Measurements from ENCODE around the gene DTNB.

DTNB gene

GRCh38 chr2:25444608-25445270 is 228.6 kb downstream of the DTNB start:
- no peaks in the 10 kb centered on the region for H3K27me3 Mint-ChIP-seq
- DNase-seq (ENCODE audit: low spot score in 2 of 2) = no peak
- H3K9me3 Mint-ChIP-seq = no peaks in the 10 kb centered on the region
- no peak for ATAC-seq (replicated peaks; ENCODE audit: extremely low read depth, poor library complexity, severe bottlenecking)
- H3K36me3 Mint-ChIP-seq (ENCODE audit: insufficient read depth) = peaks cover 6% of the 10 kb centered on the region
- no peak overlapping the region for H3K27ac Mint-ChIP-seq (ENCODE audit: low read depth)
- no peaks in the 10 kb centered on the region for H3K4me1 Mint-ChIP-seq
- H3K4me3 Mint-ChIP-seq = no peak overlapping the region

- Mint-ChIP-seq H3K4me3 (no peak overlapping the region), H3K36me3 (ENCODE audit: insufficient read depth) (peaks cover 6% of the 10 kb centered on the region), H3K4me1 (no peaks in the 10 kb centered on the region), H3K27ac (ENCODE audit: low read depth) (no peak overlapping the region), H3K27me3 (no peaks in the 10 kb centered on the region), H3K9me3 (no peaks in the 10 kb centered on the region)
- DNase-seq (ENCODE audit: low spot score in 2 of 2) (no peak), ATAC-seq (replicated peaks; ENCODE audit: extremely low read depth, poor library complexity, severe bottlenecking) (no peak)
Observed at GRCh38 chr2:25443766-25444165, 229.6 kb downstream of the DTNB start.

GRCh38 chr2:25441353-25441752 is 232.0 kb downstream of the DTNB start:
- ATAC-seq (replicated peaks; ENCODE audit: extremely low read depth, poor library complexity, severe bottlenecking) = no peak
- H3K27ac Mint-ChIP-seq (ENCODE audit: low read depth) = no peak overlapping the region
- no peak overlapping the region for H3K4me3 Mint-ChIP-seq
- no peaks in the 10 kb centered on the region for H3K27me3 Mint-ChIP-seq
- no peaks in the 10 kb centered on the region for H3K4me1 Mint-ChIP-seq
- DNase-seq (ENCODE audit: low spot score in 2 of 2) = no peak
- H3K36me3 Mint-ChIP-seq (ENCODE audit: insufficient read depth) = peaks cover 2% of the 10 kb centered on the region
- H3K9me3 Mint-ChIP-seq = no peaks in the 10 kb centered on the region

- Mint-ChIP-seq H3K4me3 (no peak overlapping the region), H3K36me3 (ENCODE audit: insufficient read depth) (peaks cover 2% of the 10 kb centered on the region), H3K27me3 (no peaks in the 10 kb centered on the region), H3K9me3 (no peaks in the 10 kb centered on the region), H3K27ac (ENCODE audit: low read depth) (no peak overlapping the region), H3K4me1 (no peaks in the 10 kb centered on the region)
- DNase-seq (ENCODE audit: low spot score in 2 of 2) (no peak), ATAC-seq (replicated peaks; ENCODE audit: extremely low read depth, poor library complexity, severe bottlenecking) (no peak)
Observed at GRCh38 chr2:25438793-25439192, 234.6 kb downstream of the DTNB start.

- Mint-ChIP-seq H3K27ac (ENCODE audit: low read depth) (no peak overlapping the region), H3K4me3 (no peak overlapping the region), H3K27me3 (no peaks in the 10 kb centered on the region), H3K4me1 (no peaks in the 10 kb centered on the region), H3K36me3 (ENCODE audit: insufficient read depth) (peaks cover 2% of the 10 kb centered on the region), H3K9me3 (no peaks in the 10 kb centered on the region)
- no peak for DNase-seq (ENCODE audit: low spot score in 2 of 2)
- no peak for ATAC-seq (replicated peaks; ENCODE audit: extremely low read depth, poor library complexity, severe bottlenecking)
Observed at GRCh38 chr2:25437881-25438662, 235.3 kb downstream of the DTNB start.

GRCh38 chr2:25435421-25435820 is 238.0 kb downstream of the DTNB start:
- DNase-seq (ENCODE audit: low spot score in 2 of 2) (no peak), ATAC-seq (replicated peaks; ENCODE audit: extremely low read depth, poor library complexity, severe bottlenecking) (no peak)
- H3K36me3 Mint-ChIP-seq (ENCODE audit: insufficient read depth) = peaks cover 7% of the 10 kb centered on the region
- no peak overlapping the region for H3K27ac Mint-ChIP-seq (ENCODE audit: low read depth)
- H3K4me1 Mint-ChIP-seq = peaks cover 6% of the 10 kb centered on the region
- H3K9me3 Mint-ChIP-seq = no peaks in the 10 kb centered on the region
- no peaks in the 10 kb centered on the region for H3K27me3 Mint-ChIP-seq
- H3K4me3 Mint-ChIP-seq = no peak overlapping the region

- DNase-seq (ENCODE audit: low spot score in 2 of 2) (no peak), ATAC-seq (replicated peaks; ENCODE audit: extremely low read depth, poor library complexity, severe bottlenecking) (no peak)
- Mint-ChIP-seq H3K9me3 (no peaks in the 10 kb centered on the region), H3K27ac (ENCODE audit: low read depth) (no peak overlapping the region), H3K4me3 (no peak overlapping the region), H3K36me3 (ENCODE audit: insufficient read depth) (peaks cover 6% of the 10 kb centered on the region), H3K4me1 (peaks cover 6% of the 10 kb centered on the region), H3K27me3 (no peaks in the 10 kb centered on the region)
Observed at GRCh38 chr2:25431604-25432003, 241.8 kb downstream of the DTNB start.

- Mint-ChIP-seq H3K36me3 (ENCODE audit: insufficient read depth) (peaks cover 6% of the 10 kb centered on the region), H3K27me3 (no peaks in the 10 kb centered on the region), H3K9me3 (no peaks in the 10 kb centered on the region), H3K4me1 (peaks cover 6% of the 10 kb centered on the region), H3K27ac (ENCODE audit: low read depth) (no peak overlapping the region), H3K4me3 (no peak overlapping the region)
- ATAC-seq (replicated peaks; ENCODE audit: extremely low read depth, poor library complexity, severe bottlenecking) (no peak), DNase-seq (ENCODE audit: low spot score in 2 of 2) (no peak)
Observed at GRCh38 chr2:25430556-25430955, 242.8 kb downstream of the DTNB start.

GRCh38 chr2:25426326-25426725 is 247.1 kb downstream of the DTNB start:
- H3K9me3 Mint-ChIP-seq = no peaks in the 10 kb centered on the region
- peaks cover 5% of the 10 kb centered on the region for H3K36me3 Mint-ChIP-seq (ENCODE audit: insufficient read depth)
- no peaks in the 10 kb centered on the region for H3K27me3 Mint-ChIP-seq
- H3K4me3 Mint-ChIP-seq = no peak overlapping the region
- no peaks in the 10 kb centered on the region for H3K4me1 Mint-ChIP-seq
- DNase-seq (ENCODE audit: low spot score in 2 of 2) = no peak
- ATAC-seq (replicated peaks; ENCODE audit: extremely low read depth, poor library complexity, severe bottlenecking) = no peak
- H3K27ac Mint-ChIP-seq (ENCODE audit: low read depth) = no peak overlapping the region

- DNase-seq (ENCODE audit: low spot score in 2 of 2) (no peak), ATAC-seq (replicated peaks; ENCODE audit: extremely low read depth, poor library complexity, severe bottlenecking) (no peak)
- Mint-ChIP-seq H3K36me3 (ENCODE audit: insufficient read depth) (peaks cover 2% of the 10 kb centered on the region), H3K27ac (ENCODE audit: low read depth) (no peak overlapping the region), H3K4me3 (no peak overlapping the region), H3K27me3 (no peaks in the 10 kb centered on the region), H3K4me1 (no peaks in the 10 kb centered on the region), H3K9me3 (no peaks in the 10 kb centered on the region)
Observed at GRCh38 chr2:25424426-25425028, 248.8 kb downstream of the DTNB start.

- Mint-ChIP-seq H3K4me1 (no peaks in the 10 kb centered on the region), H3K9me3 (no peaks in the 10 kb centered on the region), H3K4me3 (no peak overlapping the region), H3K36me3 (ENCODE audit: insufficient read depth) (peaks cover 2% of the 10 kb centered on the region), H3K27me3 (no peaks in the 10 kb centered on the region), H3K27ac (ENCODE audit: low read depth) (no peak overlapping the region)
- DNase-seq (ENCODE audit: low spot score in 2 of 2) (no peak), ATAC-seq (replicated peaks; ENCODE audit: extremely low read depth, poor library complexity, severe bottlenecking) (no peak)
Observed at GRCh38 chr2:25421820-25422411, 251.5 kb downstream of the DTNB start.

GRCh38 chr2:25421289-25421688 is 252.1 kb downstream of the DTNB start:
- Mint-ChIP-seq H3K27me3 (no peaks in the 10 kb centered on the region), H3K36me3 (ENCODE audit: insufficient read depth) (peaks cover 2% of the 10 kb centered on the region), H3K9me3 (no peaks in the 10 kb centered on the region), H3K27ac (ENCODE audit: low read depth) (no peak overlapping the region), H3K4me1 (no peaks in the 10 kb centered on the region), H3K4me3 (no peak overlapping the region)
- no peak for ATAC-seq (replicated peaks; ENCODE audit: extremely low read depth, poor library complexity, severe bottlenecking)
- no peak for DNase-seq (ENCODE audit: low spot score in 2 of 2)

Data from central memory CD8-positive, alpha-beta T cell (primary cell).